Mucosa of descending colon (tissue), 3 donors: ENCODE measurements around the gene MTTP. TPM values are rescaled to one million over a fixed set of nuclear protein-coding genes. Genes with fewer than 3 reads are reported as not detected.

Source experiments
- ATAC-seq: fragments of 200-7000 bp; cut with Tn5 transposase; one replicate; pipeline ENCODE4 v1.9.1; 2020; ENCODE audit warnings: mild to moderate bottlenecking, moderate library complexity
- DNase-seq, 3 donors: peaks; one replicate each; pipeline ENCODE4 v3.0.0-alpha.2; 2020
- H3K36me3 ChIP-seq: fragments of 200-600 bp; one replicate; pipeline ENCODE4 v1.8.0; 2021; ENCODE audit warnings: low read depth, mild to moderate bottlenecking
- H3K4me1 ChIP-seq: fragments of 200-600 bp; one replicate; pipeline ENCODE4 v1.8.0; 2021; ENCODE audit warnings: low read depth, mild to moderate bottlenecking
- H3K4me3 ChIP-seq: fragments of 200-600 bp; one replicate; pipeline ENCODE4 v1.8.0; 2021; ENCODE audit warnings: mild to moderate bottlenecking
- H3K9me3 ChIP-seq: fragments of 200-600 bp; one replicate; pipeline ENCODE4 v1.8.0; 2021; ENCODE audit warnings: mild to moderate bottlenecking
- CTCF ChIP-seq: fragments of 200-600 bp; IDR thresholded peaks from one replicate; pipeline ENCODE4 v1.8.0; 2022; ENCODE audit warnings: antibody characterized with exemption, mild to moderate bottlenecking
- intact Hi-C, 2 donors: fragments of 100-400 bp; cut with DNase I in 1 of 2; cut with micrococcal nuclease in 1 of 2; formaldehyde crosslinking; loops; one replicate each; pipeline versions ENCODE4 v1.11.0 to v1.11.1; 2022; cut with DNase I, micrococcal nuclease
- total RNA-seq, 3 donors: library from RNA; stranded (reverse); fragmentation: NEBNext Ultra II Directional in 2 of 3; extraction: Animal tissue kit (Norgen Biotek cat#: 25700) in 2 of 3; gene quantifications; one replicate each; pipeline versions ENCODE4 v1.2.1 to v1.2.4, GENCODE V29; 2021 to 2023
- donor health status: DM: no; HTN: no; CAD: no; lungs with moderate emphysema.
- donor health status: DM: no; HTN: no; CAD: no.
- donor health status: DM: no; HTN: yes; CAD: no.

Gene MTTP
- total RNA-seq, 3 donors from 2014 or later = 0.20 to 1.5 (median 0.22) TPM

GRCh38 chr4:99648321-99648720 is 73.7 kb downstream of the MTTP start:
- no peak for TF ChIP-seq CTCF
- intact Hi-C loops = no loop called here
- no peaks in the 10 kb centered on the region for H3K36me3 ChIP-seq
- H3K4me1 ChIP-seq = no peaks in the 10 kb centered on the region
- DNase-seq = no peak
- H3K9me3 ChIP-seq = no peaks in the 10 kb centered on the region
- ATAC-seq = no peak
- H3K4me3 ChIP-seq = no peak overlapping the region

- intact Hi-C loops = no loop called here
- Histone ChIP-seq H3K4me1 (no peaks in the 10 kb centered on the region), H3K36me3 (no peaks in the 10 kb centered on the region), H3K4me3 (no peak overlapping the region), H3K9me3 (no peaks in the 10 kb centered on the region)
- ATAC-seq (no peak), DNase-seq (no peak)
- TF ChIP-seq CTCF = no peak
Measured at GRCh38 chr4:99649208-99649607, 74.6 kb downstream of the MTTP start.

GRCh38 chr4:99649778-99650177 is 75.2 kb downstream of the MTTP start:
- Histone ChIP-seq H3K9me3 (no peaks in the 10 kb centered on the region), H3K36me3 (no peaks in the 10 kb centered on the region), H3K4me1 (no peaks in the 10 kb centered on the region), H3K4me3 (no peak overlapping the region)
- TF ChIP-seq CTCF = no peak
- intact Hi-C loops = no loop called here
- DNase-seq (no peak), ATAC-seq (no peak)

- no peak for ATAC-seq
- H3K4me1 ChIP-seq = no peaks in the 10 kb centered on the region
- no peak for TF ChIP-seq CTCF
- no peak overlapping the region for H3K4me3 ChIP-seq
- no peaks in the 10 kb centered on the region for H3K9me3 ChIP-seq
- no peaks in the 10 kb centered on the region for H3K36me3 ChIP-seq
- DNase-seq = no peak
- intact Hi-C loops = no loop called here
Measured at GRCh38 chr4:99651016-99651769, 76.6 kb downstream of the MTTP start.

GRCh38 chr4:99651811-99652485 is 77.3 kb downstream of the MTTP start:
- no peaks in the 10 kb centered on the region for H3K9me3 ChIP-seq
- H3K4me1 ChIP-seq = no peaks in the 10 kb centered on the region
- no peak for TF ChIP-seq CTCF
- DNase-seq = no peak
- no peak for ATAC-seq
- intact Hi-C loops = no loop called here
- no peak overlapping the region for H3K4me3 ChIP-seq
- H3K36me3 ChIP-seq = no peaks in the 10 kb centered on the region
